GM19324 (cell line): Measurements from ENCODE around the gene PLA2G5.

Source experiments
- ATAC-seq: cut with Tn5 transposase; IDR thresholded peaks from one replicate; pipeline ENCODE4 v1.9.1; 2021; ENCODE audit warnings: mild to moderate bottlenecking, moderate library complexity; ENCODE audit not compliant: unreplicated experiment, low FRiP score

PLA2G5 gene

DNA sequence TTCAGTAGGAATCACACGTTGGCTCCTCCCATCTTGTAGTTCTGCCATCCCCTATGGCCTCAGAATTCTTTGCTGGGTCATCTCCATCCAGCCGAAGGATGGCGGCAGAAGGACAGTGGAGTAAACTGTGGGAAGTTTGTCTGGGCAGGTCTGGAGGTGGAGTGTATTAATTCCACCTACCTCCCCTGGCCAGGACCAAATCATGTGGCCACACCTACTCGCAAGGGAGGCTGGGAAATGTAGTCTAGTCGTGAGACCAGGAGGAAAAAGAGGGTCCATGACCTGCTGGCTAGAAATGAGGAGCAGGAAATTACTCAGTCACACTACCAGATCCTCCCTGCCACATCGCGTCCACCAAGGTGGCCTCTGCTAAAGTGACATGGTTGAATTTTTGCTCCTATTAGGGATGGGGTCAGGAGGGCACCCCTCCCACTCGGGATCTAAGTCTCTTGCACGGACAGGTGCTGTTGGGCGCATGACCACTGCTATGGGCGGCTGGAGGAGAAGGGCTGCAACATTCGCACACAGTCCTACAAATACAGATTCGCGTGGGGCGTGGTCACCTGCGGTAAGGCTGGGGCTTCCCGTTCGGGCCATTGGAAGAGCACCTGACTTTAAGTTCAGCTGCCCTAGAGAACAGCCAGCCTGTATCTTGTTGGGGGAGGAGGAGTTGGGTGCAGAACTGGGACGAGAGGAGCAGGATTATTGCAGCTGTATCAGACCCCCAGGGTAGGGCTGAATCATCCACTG is 19.5 kb downstream of the PLA2G5 start:
- ATAC-seq, result no peak

- no peak for ATAC-seq
Measured at GRCh38 chr1:20090119-20090518, 20.1 kb downstream of the PLA2G5 start.

- ATAC-seq, result no peak
Measured at GRCh38 chr1:20090641-20091040, 20.6 kb downstream of the PLA2G5 start.

DNA sequence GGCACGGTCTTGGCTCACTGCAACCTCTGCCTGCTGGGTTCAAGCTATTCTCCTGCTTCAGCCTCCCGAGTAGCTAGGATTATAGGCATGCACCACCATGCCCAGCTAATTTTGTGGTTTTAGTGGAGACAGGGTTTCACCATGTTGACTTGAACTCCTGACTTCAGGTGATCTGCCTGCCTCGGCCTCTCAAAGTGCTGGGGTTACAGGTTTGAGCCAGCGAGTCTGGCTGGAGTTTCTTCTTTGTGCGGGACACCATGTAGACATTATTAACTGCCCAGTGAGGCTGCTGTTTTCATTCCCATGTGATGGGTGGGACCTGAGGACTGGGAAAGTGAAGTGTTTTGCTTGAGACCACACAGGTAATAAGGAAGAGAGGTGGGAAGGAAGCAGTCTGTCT is 23.3 kb downstream of the PLA2G5 start:
- ATAC-seq, result no peak

GRCh38 chr1:20093940-20094391 is 24.0 kb downstream of the PLA2G5 start:
- ATAC-seq, result no peak

DNA sequence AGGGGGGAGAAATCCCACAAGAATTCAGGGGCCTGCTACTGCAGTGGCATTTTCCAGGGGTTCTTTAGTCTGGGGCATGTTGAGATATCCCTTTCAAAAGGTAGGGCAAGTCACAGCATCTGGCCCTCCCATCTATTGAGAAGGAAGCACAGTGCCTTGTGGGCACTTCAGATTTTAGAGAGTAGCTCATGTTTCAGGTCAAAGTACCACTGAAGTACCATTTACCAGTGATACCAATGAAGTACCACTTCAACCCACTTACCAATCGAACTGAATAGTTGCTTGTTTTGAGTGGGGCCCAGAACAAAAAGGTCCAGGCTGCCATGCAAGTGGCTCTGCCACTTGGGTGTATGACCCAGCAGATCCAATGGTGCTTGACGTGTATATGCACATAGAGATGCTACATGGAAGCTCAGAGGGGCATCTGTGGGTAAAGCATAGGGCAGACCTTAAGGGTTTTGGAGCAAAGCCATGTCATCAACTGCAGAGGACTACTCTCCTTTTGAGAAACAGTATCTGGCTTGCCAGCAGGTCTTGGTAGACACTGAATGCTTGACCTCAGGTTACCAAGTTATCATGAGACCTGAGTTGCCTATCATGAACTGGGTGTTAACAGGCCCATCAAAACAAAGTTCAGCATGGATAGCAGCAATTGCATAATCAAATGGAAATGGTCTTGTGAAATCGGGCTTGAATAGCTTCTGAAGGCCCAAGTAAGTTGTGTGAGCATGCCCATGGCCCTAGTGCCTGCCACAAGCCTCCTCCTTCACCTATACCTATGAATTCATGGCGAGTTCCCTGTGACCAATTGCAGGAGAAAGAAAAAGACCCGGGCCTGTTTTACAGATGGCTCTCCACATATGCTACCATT is 25.8 kb downstream of the PLA2G5 start:
- no peak for ATAC-seq

DNA sequence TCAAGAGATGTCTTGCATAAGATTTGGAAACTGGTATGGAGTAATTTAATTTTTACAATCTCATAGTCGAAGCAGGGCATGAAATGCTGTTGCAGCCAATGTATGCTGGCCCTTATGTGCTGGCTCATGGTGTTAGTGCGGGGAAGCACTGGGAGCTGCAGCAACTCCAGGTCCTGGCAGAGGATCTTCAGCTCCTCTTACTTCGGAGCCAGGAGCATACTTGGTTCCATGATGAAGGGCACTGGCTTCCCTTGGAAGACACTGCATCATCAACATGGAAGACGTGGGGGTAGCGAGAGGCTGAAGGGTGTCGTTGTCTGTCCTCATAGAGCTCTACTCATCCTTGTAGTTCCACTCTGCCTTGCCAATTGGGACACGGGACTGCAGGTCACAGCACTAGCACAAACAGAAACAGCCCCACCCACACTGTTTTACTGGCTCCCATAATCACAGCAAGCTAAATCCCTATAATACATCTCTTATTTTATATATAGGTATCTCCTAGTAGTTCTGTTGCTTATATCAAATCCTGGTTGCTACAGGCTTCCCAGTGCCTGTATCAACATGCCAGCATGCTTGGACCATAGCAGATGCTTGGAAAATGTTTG is 26.9 kb downstream of the PLA2G5 start:
- no peak for ATAC-seq

- ATAC-seq, result no peak
Measured at GRCh38 chr1:20099533-20099932, 29.5 kb downstream of the PLA2G5 start.

- no peak for ATAC-seq
Measured at GRCh38 chr1:20100632-20101355, 30.8 kb downstream of the PLA2G5 start.

DNA sequence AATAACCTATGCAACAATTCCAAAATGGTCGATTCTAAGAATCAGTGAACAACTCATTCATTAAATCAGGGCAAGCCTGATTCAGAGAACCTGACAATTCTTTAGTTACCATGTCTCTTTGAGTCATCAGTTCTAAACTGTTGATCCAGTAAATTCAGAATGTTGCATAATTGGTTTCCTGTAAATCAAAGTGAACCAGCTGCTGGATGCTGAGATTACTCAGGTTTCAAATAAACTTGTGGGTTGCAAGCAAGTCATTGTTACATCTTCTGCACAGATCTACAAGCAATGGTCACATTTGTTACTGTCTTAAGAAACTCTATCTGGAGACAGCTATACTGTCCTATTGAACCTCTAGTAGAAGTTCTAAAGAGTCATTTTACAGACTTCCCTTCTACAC is 32.9 kb downstream of the PLA2G5 start:
- ATAC-seq, result no peak

DNA sequence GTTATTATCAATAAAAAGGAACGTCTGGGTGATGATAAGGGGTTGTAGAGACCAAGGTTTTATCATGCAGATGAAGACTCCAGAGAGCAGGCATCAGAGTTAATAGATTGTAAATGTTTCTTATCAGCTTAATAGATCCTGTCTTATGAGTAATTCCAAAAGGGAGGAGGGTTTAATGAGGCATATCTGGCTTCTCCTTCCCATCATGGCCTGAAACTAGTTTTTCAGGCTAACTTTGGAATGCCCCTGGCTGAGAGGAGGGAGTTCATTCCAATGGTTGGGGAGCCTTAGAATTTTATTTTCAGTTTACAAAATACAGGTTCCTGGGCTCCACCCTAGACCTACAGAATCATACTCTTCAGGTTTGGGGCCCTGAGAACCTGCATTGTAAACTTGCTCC is 35.9 kb downstream of the PLA2G5 start:
- no peak for ATAC-seq

GRCh38 chr1:20107351-20107750 is 37.4 kb downstream of the PLA2G5 start:
- no peak for ATAC-seq

- ATAC-seq, result no peak
Measured at GRCh38 chr1:20107796-20108195, 37.8 kb downstream of the PLA2G5 start.

DNA sequence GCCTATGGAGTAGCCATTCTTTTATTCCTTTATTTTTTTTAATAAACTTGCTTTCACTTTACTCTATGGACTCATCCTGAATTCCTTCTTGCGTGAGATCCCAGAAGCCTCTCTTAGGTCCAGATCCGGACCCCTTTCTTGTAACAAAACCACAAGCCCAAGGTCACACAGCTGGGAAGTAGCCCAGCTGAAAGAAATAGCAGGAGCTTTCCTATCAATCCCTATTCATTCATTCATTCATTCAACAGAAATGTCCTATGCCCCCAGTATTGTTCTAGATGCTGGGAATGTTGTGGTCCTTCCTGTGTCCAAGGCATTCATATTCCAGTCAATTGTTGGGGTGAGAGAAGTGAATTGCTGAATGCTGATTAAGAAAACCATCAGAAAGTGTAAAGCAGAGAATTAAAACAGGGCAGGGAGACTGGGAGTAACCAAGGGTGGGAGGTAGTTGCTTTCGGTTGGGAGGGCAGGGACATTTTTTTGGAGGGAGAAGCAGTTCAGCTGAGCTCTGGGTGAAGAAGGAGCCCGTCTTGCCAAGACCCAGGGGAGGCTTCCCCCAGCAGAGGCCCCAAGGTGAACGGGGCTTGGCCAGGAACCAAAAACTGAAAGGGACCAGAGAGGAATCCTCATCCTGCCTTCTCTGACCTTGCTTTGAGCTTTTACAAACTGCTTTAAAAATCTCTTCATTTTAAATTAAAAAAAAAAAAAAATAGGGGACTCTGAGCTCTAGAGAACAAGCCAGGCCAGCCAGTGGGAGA is 38.6 kb downstream of the PLA2G5 start:
- ATAC-seq, result no peak

DNA sequence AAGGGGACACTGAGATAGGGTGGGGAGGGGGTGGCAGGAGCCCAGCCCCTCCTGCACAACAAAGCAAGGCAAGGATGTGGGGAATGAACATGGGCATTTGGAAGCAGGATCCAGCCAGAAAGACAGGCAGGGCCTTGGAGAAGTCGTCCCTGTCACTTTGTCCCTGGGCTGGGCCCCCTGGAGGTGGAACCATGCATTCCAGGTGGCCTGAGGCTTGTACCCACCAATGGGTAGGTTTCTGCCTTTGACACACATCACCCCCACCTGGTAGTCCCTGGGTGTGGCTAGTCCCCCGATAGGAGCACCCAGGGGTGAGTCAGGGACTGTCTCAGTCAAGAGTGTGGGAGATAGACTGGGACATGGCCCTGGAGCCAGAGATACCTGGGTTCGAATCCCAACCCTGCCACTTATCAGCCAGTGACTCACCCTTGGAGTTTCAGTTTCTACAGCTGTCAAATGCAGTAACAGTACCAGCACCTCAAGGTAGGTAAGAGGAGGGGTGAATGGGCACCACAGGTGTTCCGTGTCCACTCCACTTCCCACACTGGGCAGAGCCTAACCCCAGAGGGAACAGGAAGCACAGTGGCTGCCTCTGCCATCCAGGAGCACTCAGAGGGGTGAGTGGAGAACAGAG is 39.3 kb downstream of the PLA2G5 start:
- no peak for ATAC-seq

DNA sequence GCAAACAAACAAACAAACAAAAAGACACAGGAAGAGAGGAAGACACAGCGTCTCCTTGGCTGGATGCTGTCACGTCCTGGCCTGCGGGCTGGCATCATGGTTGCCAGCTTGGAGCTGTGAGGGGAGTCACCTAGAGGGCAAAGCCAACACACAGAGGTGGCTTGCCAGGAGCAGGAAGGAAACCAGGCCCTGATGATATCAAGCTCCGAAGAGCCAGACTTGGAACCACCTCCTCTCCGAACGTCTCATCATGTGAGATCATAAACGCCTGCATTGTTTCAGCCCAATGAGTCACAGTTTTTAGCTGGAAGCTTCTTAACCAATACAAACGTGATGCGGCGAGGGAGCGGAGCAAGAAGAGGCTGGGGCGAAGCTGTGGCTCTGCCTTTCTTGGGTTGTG is 40.7 kb downstream of the PLA2G5 start:
- ATAC-seq, result no peak

GRCh38 chr1:20111452-20111851 is 41.5 kb downstream of the PLA2G5 start:
- ATAC-seq, result no peak

GRCh38 chr1:20112279-20113000 is 42.4 kb downstream of the PLA2G5 start:
- no peak for ATAC-seq
